H1 (cell line): ENCODE data around the gene CAMK2A. TPM values are rescaled to one million over a fixed set of nuclear protein-coding genes. Genes with fewer than 3 reads are reported as not detected.

Source experiments
- CTCF ChIA-PET: fragments of 300-600 bp; sonication (Branson Sonifier 250); formaldehyde crosslinking; loops from one replicate; lab custom pipeline; 2021; ENCODE audit not compliant: partially characterized antibody; lab: Charles Lee
- POLR2A ChIA-PET: fragments of 300-600 bp; sonication (Branson Sonifier 250); formaldehyde crosslinking; loops from one replicate; lab custom pipeline; 2021; ENCODE audit warnings: inconsistent platforms; ENCODE audit not compliant: partially characterized antibody; lab: Charles Lee
- DNase-seq, 2 experiments: peaks; one replicate each; pipeline versions ENCODE4 v3.0.0 to v3.0.0-alpha.2; 2010 to 2022; ENCODE audit warnings: low spot score in 2 of 2, low read depth in 1 of 2, mixed read lengths in 1 of 2
- FAIRE-seq: peaks from 2 replicates; lab custom pipeline; 2011; peaks lifted over from hg19 to GRCh38; lab: Jason Lieb, UNC
- H2AFZ ChIP-seq: 2 replicates; pipeline ENCODE4 v1.8.1; 2012; ENCODE audit warnings: low read length, inconsistent platforms
- H2AK5ac ChIP-seq: 2 replicates; pipeline ENCODE4 v1.6.1; 2013; ENCODE audit warnings: low read depth, low read length
- H2BK120ac ChIP-seq: replicated peaks from 2 replicates; pipeline ENCODE3; 2013; ENCODE audit warnings: low read depth, low read length, inconsistent platforms
- H2BK12ac ChIP-seq: 2 replicates; pipeline ENCODE4 v1.6.1; 2013; ENCODE audit warnings: low read depth, low read length
- H2BK15ac ChIP-seq: 2 replicates; pipeline ENCODE4 v1.6.1; 2013; ENCODE audit warnings: low read length
- H2BK20ac ChIP-seq: 2 replicates; pipeline ENCODE4 v1.6.1; 2013; ENCODE audit warnings: low read length
- H2BK5ac ChIP-seq: 2 replicates; pipeline ENCODE4 v1.6.1; 2013; ENCODE audit warnings: low read depth, low read length
- H3K14ac ChIP-seq: 2 replicates; pipeline ENCODE4 v1.6.1; 2013; ENCODE audit warnings: inconsistent platforms; ENCODE audit not compliant: insufficient read length
- H3K18ac ChIP-seq: 2 replicates; pipeline ENCODE4 v1.6.1; 2013; ENCODE audit warnings: low read length; ENCODE audit errors: extremely low read depth
- H3K23ac ChIP-seq: 2 replicates; pipeline ENCODE4 v1.6.1; 2013; ENCODE audit warnings: inconsistent platforms; ENCODE audit not compliant: insufficient read length
- H3K23me2 ChIP-seq: 2 replicates; pipeline ENCODE4 v1.6.1; 2013; ENCODE audit warnings: low read depth, low read length
- H3K27ac ChIP-seq: 2 replicates; pipeline ENCODE4 v1.6.1; 2011; ENCODE audit warnings: low read depth, low read length, inconsistent platforms
- H3K27me3 ChIP-seq, 4 experiments: replicated peaks in 1 of 4; 1 replicate in 1 of 4; 2 replicates in 3 of 4; pipeline versions ENCODE4 v1.6.1 to v1.8.1; 2011 to 2013; ENCODE audit warnings: low read length in 3 of 4, mild to moderate bottlenecking in 3 of 4, inconsistent platforms in 2 of 4, mixed read lengths in 2 of 4, moderate library complexity in 1 of 4; ENCODE audit not compliant: control insufficient read depth in 3 of 4, insufficient read depth in 3 of 4; ENCODE audit errors: extremely low read depth in 1 of 4
- H3K36me3 ChIP-seq, 4 experiments: 2 replicates each; pipeline versions ENCODE4 v1.6.1 to v1.8.1; 2011 to 2013; ENCODE audit warnings: mild to moderate bottlenecking in 4 of 4, low read length in 3 of 4, moderate library complexity in 2 of 4, control low read depth in 1 of 4, inconsistent platforms in 1 of 4; ENCODE audit not compliant: insufficient read depth in 4 of 4, control insufficient read depth in 2 of 4
- H3K4ac ChIP-seq: replicated peaks from 2 replicates; pipeline ENCODE3; 2013; ENCODE audit warnings: low read length, low read depth, mixed read lengths, inconsistent platforms; ENCODE audit not compliant: insufficient read length
- H3K4me1 ChIP-seq, 4 experiments: replicated peaks in 1 of 4; 1 replicate in 1 of 4; 2 replicates in 3 of 4; pipeline versions ENCODE4 v1.6.1 to v1.8.1; 2011 to 2013; ENCODE audit warnings: low read length in 3 of 4, inconsistent platforms in 2 of 4, mixed read lengths in 1 of 4; ENCODE audit not compliant: insufficient read depth in 4 of 4, control insufficient read depth in 3 of 4
- H3K4me2 ChIP-seq, 2 experiments: 2 replicates each; pipeline versions ENCODE4 v1.6.1 to v1.8.1; 2011 to 2013; ENCODE audit warnings: low read depth in 2 of 2, low read length in 2 of 2, control low read depth in 1 of 2, inconsistent platforms in 1 of 2, mild to moderate bottlenecking in 1 of 2; ENCODE audit not compliant: insufficient read depth in 1 of 2
- H3K4me3 ChIP-seq, 4 experiments: fragments of 200-600, 300-600 bp in 1 of 4; sonication (generic), shearing (Covaris generic), sonication (Bioruptor Twin) in 1 of 4; 2 replicates each; pipeline versions ENCODE4 v1.5.1 to v1.8.1; 2011 to 2016; ENCODE audit warnings: low read length in 4 of 4, low read depth in 3 of 4, control low read depth in 2 of 4, inconsistent platforms in 2 of 4, mild to moderate bottlenecking in 2 of 4, mixed read lengths in 1 of 4, moderate library complexity in 1 of 4; ENCODE audit not compliant: insufficient read depth in 2 of 4; ENCODE audit errors: extremely low read depth in 1 of 4
- H3K56ac ChIP-seq: replicated peaks from 2 replicates; pipeline ENCODE3; 2013; ENCODE audit warnings: low read depth, mild to moderate bottlenecking, mixed read lengths, low read length, inconsistent platforms; ENCODE audit not compliant: insufficient read length
- H3K79me1 ChIP-seq: 2 replicates; pipeline ENCODE4 v1.6.1; 2013; ENCODE audit warnings: low read depth, low read length, control low read depth
- H3K79me2 ChIP-seq, 2 experiments: 2 replicates each; pipeline versions ENCODE4 v1.6.1 to v1.8.1; 2012 to 2013; ENCODE audit warnings: low read length in 2 of 2, mild to moderate bottlenecking in 2 of 2, inconsistent platforms in 1 of 2; ENCODE audit not compliant: insufficient read depth in 2 of 2, control insufficient read depth in 1 of 2
- H3K9ac ChIP-seq, 4 experiments: replicated peaks in 1 of 4; 1 replicate in 1 of 4; 2 replicates in 3 of 4; pipeline versions ENCODE4 v1.6.1 to v1.8.1; 2011 to 2013; ENCODE audit warnings: low read depth in 3 of 4, low read length in 3 of 4, control low read depth in 2 of 4, mild to moderate bottlenecking in 2 of 4, moderate library complexity in 2 of 4, inconsistent platforms in 1 of 4; ENCODE audit errors: extremely low read depth in 1 of 4
- H3K9me3 ChIP-seq, 2 experiments: 2 replicates each; pipeline versions ENCODE4 v1.6.1 to v1.8.1; 2012 to 2013; ENCODE audit warnings: mild to moderate bottlenecking in 2 of 2, moderate library complexity in 2 of 2, control low read depth in 1 of 2, inconsistent platforms in 1 of 2, low read depth in 1 of 2, low read length in 1 of 2, mixed read lengths in 1 of 2; ENCODE audit not compliant: insufficient read depth in 2 of 2
- H4K20me1 ChIP-seq, 2 experiments: replicated peaks in 1 of 2; 2 replicates each; pipeline versions ENCODE3 to v1.8.1; 2011 to 2013; ENCODE audit warnings: inconsistent platforms in 2 of 2, low read length in 2 of 2, mild to moderate bottlenecking in 1 of 2; ENCODE audit not compliant: insufficient read depth in 2 of 2, control insufficient read depth in 1 of 2
- H4K5ac ChIP-seq: 2 replicates; pipeline ENCODE4 v1.6.1; 2013; ENCODE audit warnings: low read length, low read depth, mixed read lengths, inconsistent platforms; ENCODE audit not compliant: insufficient read length
- H4K8ac ChIP-seq: 2 replicates; pipeline ENCODE4 v1.8.0; 2013; ENCODE audit warnings: mild to moderate bottlenecking, moderate library complexity, low read length, inconsistent platforms; ENCODE audit not compliant: insufficient read depth; ENCODE audit errors: extremely low read depth
- H4K91ac ChIP-seq: replicated peaks from 2 replicates; pipeline ENCODE3; 2013; ENCODE audit warnings: low read length, mixed read lengths, inconsistent platforms; ENCODE audit not compliant: insufficient read length
- CREB1 ChIP-seq: IDR thresholded peaks from 2 replicates; pipeline ENCODE4 v1.6.1; 2012; ENCODE audit warnings: inconsistent platforms
- EZH2 ChIP-seq: fragments of 200-600 bp; sonication (generic); IDR thresholded peaks from 2 replicates; pipeline ENCODE4 v1.7.1; 2012; ENCODE audit warnings: low read depth, mild to moderate bottlenecking, moderate library complexity, low read length, inconsistent platforms; ENCODE audit not compliant: severe bottlenecking
- GTF2F1 ChIP-seq: IDR thresholded peaks from 2 replicates; pipeline ENCODE4 v1.6.1; 2012; ENCODE audit warnings: low read depth, low read length, improper control_type of control experiment, borderline replicate concordance
- JUN ChIP-seq: IDR thresholded peaks from 2 replicates; pipeline ENCODE4 v1.6.1; 2011; ENCODE audit warnings: low read depth, mild to moderate bottlenecking, improper control_type of control experiment, low read length
- KDM1A ChIP-seq: fragments of 200-600, 300-600 bp; sonication (generic); IDR thresholded peaks from 2 replicates; pipeline ENCODE4 v1.7.1; 2016; ENCODE audit warnings: mild to moderate bottlenecking, low read length, borderline replicate concordance
- RBBP5 ChIP-seq: IDR thresholded peaks from 2 replicates; pipeline ENCODE4 v1.7.1; 2012; ENCODE audit warnings: low read depth, mild to moderate bottlenecking, inconsistent platforms, low read length, moderate library complexity, borderline replicate concordance
- RNF2 ChIP-seq: fragments of 200-900, 300-1000 bp; sonication (generic); IDR thresholded peaks from 2 replicates; pipeline ENCODE4 v1.7.1; 2016; ENCODE audit warnings: borderline replicate concordance, low read depth, mild to moderate bottlenecking, antibody characterized with exemption, low read length; ENCODE audit not compliant: poor library complexity, severe bottlenecking; ENCODE audit errors: missing control alignments
- RXRA ChIP-seq: IDR thresholded peaks from 2 replicates; pipeline ENCODE4 v1.6.1; 2011; ENCODE audit warnings: low read depth, mild to moderate bottlenecking, low read length, moderate library complexity; ENCODE audit not compliant: insufficient read depth
- SIN3A ChIP-seq, 2 experiments: IDR thresholded peaks in 1 of 2; conservative IDR thresholded peaks in 1 of 2; 2 replicates each; pipeline ENCODE4 v1.6.1; 2011 to 2012; ENCODE audit warnings: low read length in 2 of 2, improper control_type of control experiment in 1 of 2, low read depth in 1 of 2, mild to moderate bottlenecking in 1 of 2
- SRF ChIP-seq: IDR thresholded peaks from 2 replicates; pipeline ENCODE4 v1.6.1; 2011; ENCODE audit warnings: mild to moderate bottlenecking, low read depth, low read length, moderate library complexity
- YY1 ChIP-seq: IDR thresholded peaks from 2 replicates; pipeline ENCODE4 v1.6.1; 2011; ENCODE audit warnings: low read depth, mild to moderate bottlenecking, low read length
- WGBS, 2 experiments: shearing (Covaris generic) in 1 of 2; methylation state at CpG; one replicate each; pipeline versions ENCODE4 v1.1.6 to v1.1.7; 2013 to 2015; ENCODE audit warnings: low lambda C conversion rate in 2 of 2, mixed read lengths in 2 of 2, inconsistent platforms in 1 of 2, low coverage in 1 of 2, missing lambda C conversion rate in 1 of 2; ENCODE audit not compliant: insufficient replicate concordance in 2 of 2, insufficient coverage in 1 of 2, insufficient read length in 1 of 2; ENCODE audit errors: extremely low coverage in 1 of 2, missing lambda C conversion rate in 1 of 2; 5-methylcytosine and 5-hydroxymethylcytosine counted together
- polyA plus RNA-seq, 7 experiments: library from polyadenylated mRNA; depleted of rRNA in 3 of 7; stranded (reverse) in 5 of 7; unstranded in 2 of 7; fragments of >200 nt in 5 of 7; fragments of 200-250 nt in 2 of 7; gene quantifications; 1 replicate in 5 of 7; 2 replicates in 1 of 7; 4 replicates in 1 of 7; pipeline versions ENCODE4 v1.2.1 to v1.2.3, GENCODE V29; 2011 to 2013; ENCODE audit warnings: missing spikeins in 2 of 7, mixed read lengths in 2 of 7
- total RNA-seq: library from RNA; stranded (reverse); fragmentation: NEBNext Ultra II Directional; extraction: Animal tissue kit (Norgen Biotek cat#: 25700); gene quantifications from 2 replicates; pipeline ENCODE4 v1.2.1, GENCODE V29; 2021
- TF ChIP-seq, protein P1 (sequence below): IDR thresholded peaks from 2 replicates; pipeline ENCODE4 v1.6.1; 2012; ENCODE audit warnings: low read length, inconsistent platforms

CAMK2A gene
- total and polyA plus RNA-seq, 2 of the 8 experiments (the other 6 are each of a cell fraction or from before 2014, with no cell fraction given): 0.20 to 0.28 TPM

GRCh38 chr5:150323819-150324218 is 34.2 kb upstream of the CAMK2A start:
- Histone ChIP-seq H2AFZ (no peak overlapping the region), H2AK5ac (no peak overlapping the region), H3K56ac (no peak overlapping the region), H3K36me3 (no peaks in the 10 kb centered on the region), H3K9ac (no peak overlapping the region), H4K20me1 (no peaks in the 10 kb centered on the region), H3K27me3 (no peaks in the 10 kb centered on the region), H3K18ac (no peak overlapping the region), H3K27ac (no peak overlapping the region), H2BK12ac (no peak overlapping the region), H3K23ac (no peak overlapping the region), H3K4me3 (no peak overlapping the region), H2BK120ac (no peak overlapping the region), H3K4me2 (no peak overlapping the region), H2BK15ac (no peak overlapping the region), H3K4ac (no peak overlapping the region), H3K79me1 (no peaks in the 10 kb centered on the region), H3K4me1 (peaks cover 0 to 6% (median 1%) of the 10 kb centered on the region in 4 experiments; a peak in 4 of 7 replicates), H2BK20ac (no peak overlapping the region), H3K14ac (no peak overlapping the region)
- 81% methylated on average over 8 of the region's 8 CpGs; no CpG with 5 or more reads in 1 of the 2 experiments for WGBS, 2 experiments
- POLR2A ChIA-PET: no interaction called here
- no peak for DNase-seq
- TF ChIP-seq, protein P1, sequence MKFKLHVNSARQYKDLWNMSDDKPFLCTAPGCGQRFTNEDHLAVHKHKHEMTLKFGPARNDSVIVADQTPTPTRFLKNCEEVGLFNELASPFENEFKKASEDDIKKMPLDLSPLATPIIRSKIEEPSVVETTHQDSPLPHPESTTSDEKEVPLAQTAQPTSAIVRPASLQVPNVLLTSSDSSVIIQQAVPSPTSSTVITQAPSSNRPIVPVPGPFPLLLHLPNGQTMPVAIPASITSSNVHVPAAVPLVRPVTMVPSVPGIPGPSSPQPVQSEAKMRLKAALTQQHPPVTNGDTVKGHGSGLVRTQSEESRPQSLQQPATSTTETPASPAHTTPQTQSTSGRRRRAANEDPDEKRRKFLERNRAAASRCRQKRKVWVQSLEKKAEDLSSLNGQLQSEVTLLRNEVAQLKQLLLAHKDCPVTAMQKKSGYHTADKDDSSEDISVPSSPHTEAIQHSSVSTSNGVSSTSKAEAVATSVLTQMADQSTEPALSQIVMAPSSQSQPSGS: no peak
- no peak for TF ChIP-seq GTF2F1
- TF ChIP-seq RBBP5: no peak
- TF ChIP-seq SIN3A (conservative IDR thresholded peaks at IDR 0.05 in 1 of 2, IDR thresholded peaks at IDR 0.05 in 1 of 2; ENCODE audit: low read depth in 1 of 2, low read length in 2 of 2): no peak
- no peak for TF ChIP-seq JUN
- TF ChIP-seq RNF2: no peak
- no peak for TF ChIP-seq EZH2
- TF ChIP-seq RXRA: no peak
- TF ChIP-seq YY1: no peak
- TF ChIP-seq CREB1: no peak
- TF ChIP-seq KDM1A: no peak
- TF ChIP-seq SRF: no peak
- TF ChIP-seq, all 59 proteins: peak for 0
- H3K79me2 ChIP-seq: no peaks in the 10 kb centered on the region
- CTCF ChIA-PET: interaction anchor here (0.6 to 2.8 kb wide), 6 partner anchors 15 to 527 kb away, joined by 3 to 9 read pairs (median 6); no protein-coding TSS in a partner anchor
- no peak overlapping the region for H4K8ac ChIP-seq
- H4K91ac ChIP-seq: no peak overlapping the region
- H3K9me3 ChIP-seq: no peaks in the 10 kb centered on the region
- H3K23me2 ChIP-seq: no peaks in the 10 kb centered on the region
- no peak for FAIRE-seq
- H4K5ac ChIP-seq: no peak overlapping the region
- H2BK5ac ChIP-seq: no peak overlapping the region
